ENCODE measurements around the gene KIAA0753. TPM values are rescaled to one million over a fixed set of nuclear protein-coding genes. Genes with fewer than 3 reads are reported as not detected.

Gene KIAA0753
- total and polyA plus RNA-seq, 2 of the 4 experiments (the other 2 are of a cell fraction) = 10.2 to 17.6 TPM

DNA sequence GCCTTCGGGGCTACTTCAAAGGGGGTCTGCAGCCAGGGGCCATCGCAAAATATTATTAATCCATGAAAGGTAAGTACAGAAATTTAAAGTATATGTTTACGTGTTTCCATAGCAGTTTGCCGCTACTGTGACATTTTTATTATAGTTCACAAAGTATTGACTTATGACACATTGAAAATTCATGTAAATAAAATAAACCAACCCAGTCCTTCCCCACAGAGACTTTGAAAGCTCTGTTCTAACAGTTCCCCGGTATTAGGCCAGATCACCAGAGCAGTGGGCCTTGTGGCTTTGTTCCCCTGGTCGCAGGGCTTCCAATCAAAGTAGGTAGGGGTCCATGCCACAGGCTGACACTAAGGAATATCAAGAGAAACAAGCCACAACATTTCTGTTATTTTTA is 13.9 kb downstream of the KIAA0753 start:
- H3K4ac ChIP-seq (ENCODE audit: low read depth, low read length) = peak overlapping the region; percentile 76; the same call in 1 of the 2 replicates
- H4K20me1 ChIP-seq (ENCODE audit: insufficient read depth, low read length) = peaks cover 4% of the 10 kb centered on the region; the same call in 1 of the 2 replicates
- BruUV-seq (replicated peaks) = no TSS peak
- H3K36me3 ChIP-seq (ENCODE audit: control insufficient read depth, insufficient read depth, low read length) = peaks cover 22% of the 10 kb centered on the region
- H3K56ac ChIP-seq (ENCODE audit: extremely low read depth, insufficient read depth, low read length) = no peak overlapping the region; the same call in 1 of the 2 replicates
- no CpG with 5 or more reads among the region's 6 CpGs for WGBS, 2 experiments (ENCODE audit: extremely low coverage in 2 of 2, insufficient read length in 1 of 2)
- in situ Hi-C loops (cut with MboI; ENCODE audit: low sequenced_read_pairs) = no loop called here
- peak overlapping the region in 1 of 2 experiments; percentile 29; a peak in 3 of 4 replicates for H4K8ac ChIP-seq (ENCODE audit: low read depth in 2 of 2, low read length in 2 of 2)
- ChIA-PET CTCF (no interaction called here), POLR2A (ENCODE audit: unreplicated experiment) (interaction anchor here (0.9 kb wide), 1 partner anchor 14 kb away, joined by 3 read pairs; the partner anchor contains the start of genes KIAA0753 and TXNDC17)
- peak overlapping the region; percentile 17 for H2AK9ac ChIP-seq (replicated peaks; ENCODE audit: low read depth, low read length, poor library complexity)
- peak overlapping the region; percentile 88; the same call in 1 of the 2 replicates for H3K4me2 ChIP-seq (ENCODE audit: low read depth, low read length)
- H3K4me3 ChIP-seq (ENCODE audit: insufficient read depth, low read depth, low read length) = no peak overlapping the region
- H2BK20ac ChIP-seq (ENCODE audit: low read depth, low read length) = no peak overlapping the region; the same call in 1 of the 2 replicates
- TF ChIP-seq, protein P1, sequence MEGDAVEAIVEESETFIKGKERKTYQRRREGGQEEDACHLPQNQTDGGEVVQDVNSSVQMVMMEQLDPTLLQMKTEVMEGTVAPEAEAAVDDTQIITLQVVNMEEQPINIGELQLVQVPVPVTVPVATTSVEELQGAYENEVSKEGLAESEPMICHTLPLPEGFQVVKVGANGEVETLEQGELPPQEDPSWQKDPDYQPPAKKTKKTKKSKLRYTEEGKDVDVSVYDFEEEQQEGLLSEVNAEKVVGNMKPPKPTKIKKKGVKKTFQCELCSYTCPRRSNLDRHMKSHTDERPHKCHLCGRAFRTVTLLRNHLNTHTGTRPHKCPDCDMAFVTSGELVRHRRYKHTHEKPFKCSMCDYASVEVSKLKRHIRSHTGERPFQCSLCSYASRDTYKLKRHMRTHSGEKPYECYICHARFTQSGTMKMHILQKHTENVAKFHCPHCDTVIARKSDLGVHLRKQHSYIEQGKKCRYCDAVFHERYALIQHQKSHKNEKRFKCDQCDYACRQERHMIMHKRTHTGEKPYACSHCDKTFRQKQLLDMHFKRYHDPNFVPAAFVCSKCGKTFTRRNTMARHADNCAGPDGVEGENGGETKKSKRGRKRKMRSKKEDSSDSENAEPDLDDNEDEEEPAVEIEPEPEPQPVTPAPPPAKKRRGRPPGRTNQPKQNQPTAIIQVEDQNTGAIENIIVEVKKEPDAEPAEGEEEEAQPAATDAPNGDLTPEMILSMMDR (conservative IDR thresholded peaks at IDR 0.05; ENCODE audit: low read depth, low read length) = no peak
- TF ChIP-seq MAFK (IDR thresholded peaks at IDR 0.05; ENCODE audit: low read depth, low read length) (no peak), SMC3 (IDR thresholded peaks at IDR 0.05; ENCODE audit: low read depth, low read length) (no peak), RFX5 (IDR thresholded peaks at IDR 0.05; ENCODE audit: low read depth, low read length) (no peak), ELK1 (IDR thresholded peaks at IDR 0.05; ENCODE audit: borderline replicate concordance, low read depth, low read length) (no peak), CHD1 (IDR thresholded peaks at IDR 0.05; ENCODE audit: low read depth, low read length) (no peak), MAZ (IDR thresholded peaks at IDR 0.05; ENCODE audit: borderline replicate concordance, low read depth, low read length) (no peak), CEBPB (IDR thresholded peaks at IDR 0.05; ENCODE audit: low read depth, low read length) (no peak), NFE2L2 (IDR thresholded peaks at IDR 0.05; ENCODE audit: low read depth, low read length) (no peak), BHLHE40 (IDR thresholded peaks at IDR 0.05; ENCODE audit: low read depth, low read length) (no peak)
- TF ChIP-seq, protein P2, sequence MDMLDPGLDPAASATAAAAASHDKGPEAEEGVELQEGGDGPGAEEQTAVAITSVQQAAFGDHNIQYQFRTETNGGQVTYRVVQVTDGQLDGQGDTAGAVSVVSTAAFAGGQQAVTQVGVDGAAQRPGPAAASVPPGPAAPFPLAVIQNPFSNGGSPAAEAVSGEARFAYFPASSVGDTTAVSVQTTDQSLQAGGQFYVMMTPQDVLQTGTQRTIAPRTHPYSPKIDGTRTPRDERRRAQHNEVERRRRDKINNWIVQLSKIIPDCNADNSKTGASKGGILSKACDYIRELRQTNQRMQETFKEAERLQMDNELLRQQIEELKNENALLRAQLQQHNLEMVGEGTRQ (IDR thresholded peaks at IDR 0.05; ENCODE audit: low read depth, low read length) = no peak
- 0 out of 2 replicates have a peak overlapping the region, but pooled peaks have one; percentile 68 for H4K5ac ChIP-seq (ENCODE audit: low read depth, low read length)
- peaks cover 17 to 44% of the 10 kb centered on the region in 2 experiments for H3K79me1 ChIP-seq (ENCODE audit: low read depth in 1 of 2, low read length in 2 of 2)
- no peak overlapping the region for H3K9ac ChIP-seq (ENCODE audit: low read depth, low read length)
- no peak overlapping the region for H2AK5ac ChIP-seq (ENCODE audit: low read depth, low read length)
- H3K9me3 ChIP-seq (ENCODE audit: control insufficient read depth, insufficient read depth, low read length) = no peaks in the 10 kb centered on the region
- H3K27me3 ChIP-seq (ENCODE audit: control insufficient read depth, insufficient read depth, low read length) = no peaks in the 10 kb centered on the region
- ATAC-seq (ENCODE audit: low read depth) = peak; percentile 61
- intact Hi-C loops (cut with micrococcal nuclease) = no loop called here
- peak overlapping the region; percentile 69 for H2BK5ac ChIP-seq (ENCODE audit: low read depth, low read length, poor library complexity, severe bottlenecking)
- H3K23ac ChIP-seq (ENCODE audit: low read depth, low read length) = peak overlapping the region; percentile 35; the same call in 1 of the 2 replicates
- H4K91ac ChIP-seq (ENCODE audit: insufficient read depth, low read depth, low read length) = peak overlapping the region; percentile 72; the same call in 1 of the 2 replicates
- H2BK120ac ChIP-seq (ENCODE audit: low read depth, low read length) = peak overlapping the region; percentile 68
- dilution Hi-C loops (cut with HindIII; ENCODE audit: low sequenced_read_pairs, unreplicated experiment) = no loop called here
- H3K14ac ChIP-seq (replicated peaks; ENCODE audit: low read depth, low read length) = peak overlapping the region; percentile 70
- DNase-seq = no peak
- no peak overlapping the region for H2AFZ ChIP-seq (replicated peaks; ENCODE audit: low read length, poor library complexity)
- peak overlapping the region; percentile 75; the same call in 1 of the 2 replicates for H3K27ac ChIP-seq (ENCODE audit: insufficient read depth, low read length)
- H3K9me1 ChIP-seq (ENCODE audit: insufficient read depth, low read length) = peaks cover 3% of the 10 kb centered on the region
- H3K4me1 ChIP-seq (ENCODE audit: control insufficient read depth, insufficient read depth, low read length) = peaks cover 12% of the 10 kb centered on the region
- peak overlapping the region; percentile 84 for H3K18ac ChIP-seq (ENCODE audit: low read depth, low read length)
- peak overlapping the region; percentile 85; the same call in 2 of the 3 replicates for H2BK15ac ChIP-seq (ENCODE audit: low read depth, low read length)
